ENCODE results near the gene WWOX.

Gene WWOX

DNA sequence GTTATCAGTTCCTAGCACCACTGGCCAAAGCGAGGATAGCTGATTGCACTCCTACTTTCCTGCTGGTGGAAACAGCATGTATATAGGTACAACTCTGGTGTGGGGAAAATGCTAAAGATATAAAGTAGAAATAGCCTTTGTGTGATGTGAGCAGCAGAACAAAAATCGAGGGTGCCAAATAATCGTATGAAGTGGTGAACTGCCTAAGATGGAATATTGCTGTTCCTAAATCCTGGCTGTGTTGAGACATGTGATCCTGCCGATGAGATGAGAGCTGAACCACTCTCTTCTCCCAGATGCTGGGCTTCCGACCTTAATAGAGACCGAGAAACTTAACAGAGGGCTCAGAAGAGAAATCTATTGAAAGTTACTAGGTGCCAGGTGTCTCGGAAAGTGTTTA, 117.8 kb downstream of the WWOX start:
- TF ChIP-seq, protein P1, sequence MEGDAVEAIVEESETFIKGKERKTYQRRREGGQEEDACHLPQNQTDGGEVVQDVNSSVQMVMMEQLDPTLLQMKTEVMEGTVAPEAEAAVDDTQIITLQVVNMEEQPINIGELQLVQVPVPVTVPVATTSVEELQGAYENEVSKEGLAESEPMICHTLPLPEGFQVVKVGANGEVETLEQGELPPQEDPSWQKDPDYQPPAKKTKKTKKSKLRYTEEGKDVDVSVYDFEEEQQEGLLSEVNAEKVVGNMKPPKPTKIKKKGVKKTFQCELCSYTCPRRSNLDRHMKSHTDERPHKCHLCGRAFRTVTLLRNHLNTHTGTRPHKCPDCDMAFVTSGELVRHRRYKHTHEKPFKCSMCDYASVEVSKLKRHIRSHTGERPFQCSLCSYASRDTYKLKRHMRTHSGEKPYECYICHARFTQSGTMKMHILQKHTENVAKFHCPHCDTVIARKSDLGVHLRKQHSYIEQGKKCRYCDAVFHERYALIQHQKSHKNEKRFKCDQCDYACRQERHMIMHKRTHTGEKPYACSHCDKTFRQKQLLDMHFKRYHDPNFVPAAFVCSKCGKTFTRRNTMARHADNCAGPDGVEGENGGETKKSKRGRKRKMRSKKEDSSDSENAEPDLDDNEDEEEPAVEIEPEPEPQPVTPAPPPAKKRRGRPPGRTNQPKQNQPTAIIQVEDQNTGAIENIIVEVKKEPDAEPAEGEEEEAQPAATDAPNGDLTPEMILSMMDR (IDR thresholded peaks at IDR 0.05; ENCODE audit: insufficient read depth, missing control alignments), result no peak

DNA sequence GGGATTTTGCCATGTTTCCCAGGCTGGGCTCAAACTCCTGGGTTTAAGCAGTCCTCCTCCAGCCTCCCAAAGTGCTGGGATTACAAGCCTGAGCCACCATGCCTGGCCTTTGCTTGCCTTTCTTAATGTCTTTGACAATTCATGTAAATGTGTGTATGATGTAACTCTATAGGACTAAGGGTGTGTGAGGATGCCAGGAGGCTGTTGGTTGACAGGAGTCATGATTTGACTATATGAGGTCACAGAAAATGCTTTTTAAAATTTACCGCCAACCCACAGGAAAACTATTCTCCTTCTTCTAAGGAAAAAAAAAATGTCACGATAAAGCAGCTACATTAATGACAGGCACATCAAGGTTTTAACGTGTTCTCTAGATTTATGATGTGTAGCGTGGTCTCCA, 118.8 kb downstream of the WWOX start:
- DNase-seq (ENCODE audit: insufficient read length, low spot score) (no peak), FAIRE-seq (no peak)
- TF ChIP-seq, protein P1 (IDR thresholded peaks at IDR 0.05; ENCODE audit: insufficient read depth, missing control alignments), result no peak

More for the DNA sequence above, 117.8 kb downstream of the WWOX start:
- no peak for DNase-seq (ENCODE audit: insufficient read length, low spot score)
- no peak for FAIRE-seq

GRCh38 chr16:78218856-78219651, 119.6 kb downstream of the WWOX start:
- DNase-seq (ENCODE audit: insufficient read length, low spot score) (no peak), FAIRE-seq (no peak)
- TF ChIP-seq, protein P1 (IDR thresholded peaks at IDR 0.05; ENCODE audit: insufficient read depth, missing control alignments), result no peak

DNA sequence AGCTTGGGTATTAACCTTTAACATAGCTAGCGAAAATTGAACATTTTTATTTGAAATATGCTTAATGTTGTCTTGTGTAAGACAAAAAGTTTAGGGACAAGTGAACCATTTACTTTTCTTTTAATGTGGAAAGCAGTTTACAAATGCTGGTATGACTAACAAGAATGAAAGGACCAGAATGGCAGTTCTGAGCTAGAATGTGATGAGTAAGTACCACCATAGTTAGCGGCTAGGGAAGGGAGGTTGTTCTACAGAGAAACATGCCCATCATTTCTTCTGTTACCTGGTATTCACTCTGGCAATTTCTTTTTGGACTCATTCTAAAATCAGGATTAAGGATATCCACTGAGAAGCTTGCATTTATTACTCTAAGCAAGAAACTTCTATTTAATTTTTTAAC, 121.1 kb downstream of the WWOX start:
- no peak for DNase-seq (ENCODE audit: insufficient read length, low spot score)
- no peak for FAIRE-seq
- TF ChIP-seq, protein P1 (IDR thresholded peaks at IDR 0.05; ENCODE audit: insufficient read depth, missing control alignments), result no peak

DNA sequence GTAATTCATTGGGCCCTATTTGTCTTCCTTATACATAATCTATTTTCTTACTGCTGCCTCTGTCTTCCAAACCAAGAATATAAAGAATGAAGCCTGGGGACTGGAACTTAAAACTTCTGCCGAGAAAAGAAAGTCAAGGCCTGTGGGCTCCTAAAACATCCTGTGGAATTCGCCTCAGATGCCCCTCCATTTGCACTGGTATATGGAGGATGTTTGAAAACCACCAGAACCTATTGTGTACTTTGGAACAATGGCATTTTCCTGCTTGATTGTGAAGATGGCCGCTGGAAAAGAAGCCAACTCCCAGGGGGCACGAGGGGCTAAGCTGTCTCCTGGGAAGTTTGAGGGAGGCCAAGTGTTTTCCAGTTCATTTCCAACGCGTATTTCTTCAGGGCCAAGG, 122.4 kb downstream of the WWOX start:
- FAIRE-seq (no peak), DNase-seq (ENCODE audit: insufficient read length, low spot score) (no peak)
- TF ChIP-seq, protein P1 (IDR thresholded peaks at IDR 0.05; ENCODE audit: insufficient read depth, missing control alignments), result no peak

DNA sequence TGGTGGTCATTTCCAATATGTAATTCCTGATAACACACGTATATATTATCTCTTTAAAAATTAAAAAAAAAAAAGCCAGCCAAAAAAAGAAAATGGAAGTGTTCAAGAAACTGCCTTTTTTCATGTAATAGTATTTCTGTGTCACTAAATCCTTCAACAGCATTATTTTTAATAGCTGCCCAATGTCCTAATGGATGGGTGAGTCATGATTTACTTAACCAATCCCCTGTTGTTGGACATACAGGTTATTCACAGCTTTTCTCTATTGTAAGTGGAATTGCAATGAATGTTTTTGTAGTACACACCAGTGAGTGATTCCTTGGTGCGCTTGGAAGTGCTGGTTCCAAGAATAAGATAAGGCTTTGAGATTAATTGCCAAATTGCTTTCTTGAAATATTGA, 124.9 kb downstream of the WWOX start:
- FAIRE-seq (no peak), DNase-seq (ENCODE audit: insufficient read length, low spot score) (no peak)
- TF ChIP-seq, protein P1 (IDR thresholded peaks at IDR 0.05; ENCODE audit: insufficient read depth, missing control alignments), result no peak

DNA sequence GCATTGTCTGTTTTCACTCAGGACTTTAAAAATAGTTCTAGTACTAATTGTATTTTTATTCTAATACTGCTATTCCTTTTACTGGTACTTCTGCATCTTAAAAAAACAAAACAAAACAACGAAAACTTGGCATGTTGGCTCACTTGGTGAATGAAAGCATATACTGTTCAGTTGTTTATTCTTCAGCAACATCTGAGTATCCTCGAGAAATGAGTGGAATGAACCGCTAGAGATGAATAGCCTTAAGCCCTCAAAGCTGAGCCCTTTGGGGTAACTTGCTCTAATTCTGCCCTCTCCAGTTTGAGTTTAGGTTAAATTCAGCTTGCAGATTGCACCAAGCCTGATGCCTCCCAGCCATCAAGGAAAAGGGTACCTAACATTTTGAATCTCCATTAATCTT, 126.5 kb downstream of the WWOX start:
- DNase-seq (ENCODE audit: insufficient read length, low spot score), result no peak
- TF ChIP-seq, protein P1 (IDR thresholded peaks at IDR 0.05; ENCODE audit: insufficient read depth, missing control alignments), result no peak
- FAIRE-seq, result no peak
